Measurements from ENCODE around the gene C19orf25. TPM values are rescaled to one million over a fixed set of nuclear protein-coding genes. Genes with fewer than 3 reads are reported as not detected.
"Not testable (repeated sequence)": the region's sequence is repeated elsewhere in the genome, so short reads cannot be mapped to it uniquely, and the experiment has no call there.

C19orf25 gene
- 10 to 100 TPM; 31.0 to 32.1 (median 32.0) TPM for total RNA-seq

DNA sequence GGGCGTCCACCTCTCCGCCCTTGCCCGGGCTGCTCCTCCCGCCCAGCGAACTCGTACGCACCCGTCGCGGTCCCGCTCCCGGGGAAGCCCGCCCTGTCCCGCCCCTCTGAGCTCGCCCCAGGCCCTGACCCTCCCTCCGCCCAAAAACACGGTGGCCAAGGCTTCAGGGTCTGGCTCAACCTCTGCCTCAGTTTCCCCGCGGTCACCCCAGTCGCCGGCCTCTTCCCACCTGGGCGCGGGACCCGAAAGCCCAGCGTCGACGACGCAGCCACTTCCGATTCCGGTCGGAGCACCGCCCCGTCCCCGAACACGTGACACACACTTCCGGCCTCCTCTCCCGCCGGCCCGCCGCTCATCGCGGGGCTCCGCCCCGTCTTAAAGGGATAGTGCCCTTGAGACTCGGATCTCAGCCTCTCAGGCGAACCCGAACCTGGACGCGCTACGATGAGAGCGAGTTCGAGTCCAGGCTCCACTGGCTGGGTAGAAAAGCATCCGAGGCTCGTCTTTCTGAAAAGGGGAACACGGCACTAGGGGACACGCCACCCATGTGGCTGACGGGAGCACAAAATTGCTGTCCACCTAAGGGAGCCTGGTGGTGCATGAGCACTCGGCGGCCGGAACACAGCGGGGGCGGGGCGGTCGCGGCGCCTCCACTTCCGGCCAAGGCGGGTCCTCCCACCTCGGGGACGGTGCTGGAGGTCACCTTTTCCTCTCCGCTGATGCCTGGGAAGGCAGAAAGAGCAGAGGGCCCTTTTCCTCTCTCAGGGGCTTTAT is at the start of gene C19orf25:
Gene C19orf25 (minus strand): TSS at position 282 of the 774 bp plus-strand sequence. CDS start 312 bp downstream, outside the sequence.
- peak; percentile 89 for DNase-seq
- peaks cover 12% of the 10 kb centered on the region for H3K4me1 Mint-ChIP-seq (ENCODE audit: low read depth)
- no peaks in the 10 kb centered on the region for H3K27me3 Mint-ChIP-seq (ENCODE audit: low read depth)
- H3K4me3 Mint-ChIP-seq, result peak within 1 kb of the TSS; percentile 96
- peak; percentile 97 to 99 for ATAC-seq
- peaks cover 2% of the 10 kb centered on the region for H3K36me3 Mint-ChIP-seq (ENCODE audit: insufficient read depth)
- H3K9me3 Mint-ChIP-seq, result no peaks in the 10 kb centered on the region

DNA sequence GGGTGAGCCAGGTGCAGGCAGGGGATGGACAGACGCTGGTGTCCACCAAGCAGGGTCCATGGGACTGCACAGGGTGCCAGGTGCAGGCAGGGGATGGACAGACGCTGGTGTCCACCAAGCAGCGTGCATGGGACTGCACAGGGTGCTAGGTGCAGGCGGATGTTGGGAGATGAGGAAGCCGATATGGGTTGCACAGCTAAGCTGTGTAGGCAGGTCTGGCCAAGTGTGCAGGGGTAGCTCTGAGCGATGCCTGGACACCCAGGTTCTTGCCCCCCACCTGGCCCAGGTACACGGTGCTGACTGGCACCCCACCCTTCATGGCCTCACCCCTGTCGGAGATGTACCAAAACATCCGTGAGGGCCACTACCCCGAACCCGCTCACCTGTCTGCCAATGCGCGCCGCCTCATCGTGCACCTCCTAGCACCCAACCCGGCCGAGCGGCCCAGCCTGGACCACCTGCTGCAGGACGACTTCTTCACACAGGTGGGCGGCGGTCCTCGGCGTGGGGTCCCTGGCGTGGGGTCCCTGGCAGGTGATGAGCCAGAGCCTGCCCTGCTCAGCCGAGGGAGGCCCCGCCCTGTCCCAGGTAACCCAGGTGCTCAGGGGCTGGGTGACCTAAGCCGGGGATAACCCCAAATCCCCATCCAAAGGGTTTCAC is 48.8 kb upstream of the C19orf25 start:
- Mint-ChIP-seq H3K4me3 (no peak overlapping the region), H3K4me1 (ENCODE audit: low read depth) (peaks cover 7% of the 10 kb centered on the region), H3K27me3 (ENCODE audit: low read depth) (peaks cover 44% of the 10 kb centered on the region), H3K36me3 (ENCODE audit: insufficient read depth) (no peaks in the 10 kb centered on the region), H3K9me3 (no peaks in the 10 kb centered on the region)
- DNase-seq, result no peak
- ATAC-seq, result no peak

DNA sequence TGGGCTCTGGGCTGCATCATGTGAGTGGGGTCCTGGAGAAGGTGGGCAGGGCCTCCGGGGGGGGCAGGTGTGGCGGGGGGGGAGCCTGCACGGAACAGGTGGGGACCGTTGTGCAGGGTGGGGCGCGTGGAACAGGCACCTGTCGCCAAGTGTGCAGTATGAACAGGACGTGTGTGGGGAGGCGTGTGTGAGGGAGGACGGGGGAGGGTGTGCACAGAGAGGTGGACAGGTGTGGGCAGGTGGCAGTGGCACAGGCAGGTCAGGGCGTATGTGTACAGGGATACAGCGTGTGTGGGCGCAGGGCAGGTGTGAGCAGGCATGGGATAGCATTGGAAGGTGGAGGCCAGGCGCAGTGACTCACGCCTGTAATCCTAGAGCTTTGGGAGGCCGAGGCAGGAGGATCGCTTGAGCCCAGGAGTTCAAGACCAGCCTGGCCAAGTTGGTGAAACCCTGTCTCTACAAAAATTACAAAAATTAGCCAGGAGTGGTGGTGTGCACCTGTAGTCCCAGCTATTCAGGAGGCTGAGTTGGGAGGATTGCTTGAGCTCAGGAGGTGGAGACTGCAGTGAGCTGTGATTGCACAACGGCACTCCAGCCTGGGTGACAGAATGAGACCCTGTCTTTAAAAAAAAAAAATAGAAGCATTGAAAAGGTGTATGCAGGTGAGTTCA is 48.1 kb upstream of the C19orf25 start:
- Mint-ChIP-seq H3K4me3 (no peak overlapping the region), H3K4me1 (ENCODE audit: low read depth) (peaks cover 7% of the 10 kb centered on the region), H3K27me3 (ENCODE audit: low read depth) (peaks cover 45% of the 10 kb centered on the region), H3K9me3 (no peaks in the 10 kb centered on the region), H3K36me3 (ENCODE audit: insufficient read depth) (no peaks in the 10 kb centered on the region)
- DNase-seq, result no peak
- ATAC-seq, result no peak

DNA sequence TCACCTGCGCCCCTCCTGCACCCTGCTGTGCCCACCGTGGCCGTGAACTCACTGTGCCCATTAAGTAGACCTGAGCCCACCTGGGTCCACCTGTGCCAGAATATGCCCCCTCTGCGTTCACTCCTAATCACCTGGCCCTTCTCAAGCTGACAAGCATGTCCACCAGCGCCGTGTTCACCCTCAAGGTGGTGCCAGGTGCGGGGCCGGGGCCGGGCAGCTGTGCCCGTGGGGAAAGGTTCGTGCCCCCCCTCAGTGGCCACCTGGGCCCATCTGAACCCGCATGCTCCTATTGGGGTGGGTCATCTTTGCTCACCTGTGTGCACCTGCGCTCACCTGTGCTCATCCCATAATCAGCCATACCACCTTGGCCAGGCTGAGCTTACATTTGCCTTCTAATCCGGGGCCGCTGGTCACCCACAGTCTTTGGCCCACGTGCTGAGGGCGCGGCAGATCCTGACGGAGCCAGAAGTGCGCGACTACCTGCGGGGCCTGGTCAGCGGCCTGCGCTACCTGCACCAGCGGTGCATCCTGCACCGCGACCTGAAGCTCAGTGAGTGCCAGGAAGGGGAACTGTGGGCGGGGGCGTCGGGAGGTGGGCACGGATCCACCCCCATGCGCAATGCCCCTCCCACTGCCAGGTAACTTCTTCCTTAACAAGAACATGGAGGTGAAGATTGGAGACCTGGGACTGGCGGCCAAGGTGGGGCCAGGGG is 47.2 kb upstream of the C19orf25 start:
- no peak overlapping the region for H3K4me3 Mint-ChIP-seq
- H3K27me3 Mint-ChIP-seq (ENCODE audit: low read depth), result peaks cover 41% of the 10 kb centered on the region
- no peaks in the 10 kb centered on the region for H3K36me3 Mint-ChIP-seq (ENCODE audit: insufficient read depth)

DNA sequence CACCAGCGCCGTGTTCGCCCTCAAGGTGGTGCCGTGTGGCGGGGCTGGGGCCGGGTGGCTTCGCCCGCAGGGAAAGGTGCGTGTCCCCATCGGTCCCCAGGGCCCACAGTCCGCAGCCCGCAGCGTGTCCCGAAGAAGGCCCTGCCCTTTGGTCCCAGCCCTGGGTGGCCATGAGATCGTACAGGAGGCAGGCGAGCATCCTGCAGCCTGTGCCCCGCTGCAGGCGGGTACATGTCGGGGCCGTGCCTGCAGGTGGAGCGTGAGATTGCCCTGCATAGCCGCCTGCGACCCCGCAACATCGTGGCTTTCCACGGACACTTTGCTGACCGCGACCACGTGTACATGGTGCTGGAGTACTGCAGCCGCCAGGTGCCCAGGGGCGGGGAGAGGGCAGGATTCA is 46.3 kb upstream of the C19orf25 start:
- no peak for DNase-seq
- no peak for ATAC-seq
- Mint-ChIP-seq H3K36me3 (ENCODE audit: insufficient read depth) (no peaks in the 10 kb centered on the region), H3K4me3 (no peak overlapping the region), H3K4me1 (ENCODE audit: low read depth) (peaks cover 7% of the 10 kb centered on the region), H3K27me3 (ENCODE audit: low read depth) (peaks cover 44% of the 10 kb centered on the region), H3K9me3 (no peaks in the 10 kb centered on the region)

More for the DNA sequence above, 47.2 kb upstream of the C19orf25 start:
- DNase-seq (no peak), ATAC-seq (no peak)
- H3K4me1 Mint-ChIP-seq (ENCODE audit: low read depth), result peaks cover 7% of the 10 kb centered on the region
- no peaks in the 10 kb centered on the region for H3K9me3 Mint-ChIP-seq

DNA sequence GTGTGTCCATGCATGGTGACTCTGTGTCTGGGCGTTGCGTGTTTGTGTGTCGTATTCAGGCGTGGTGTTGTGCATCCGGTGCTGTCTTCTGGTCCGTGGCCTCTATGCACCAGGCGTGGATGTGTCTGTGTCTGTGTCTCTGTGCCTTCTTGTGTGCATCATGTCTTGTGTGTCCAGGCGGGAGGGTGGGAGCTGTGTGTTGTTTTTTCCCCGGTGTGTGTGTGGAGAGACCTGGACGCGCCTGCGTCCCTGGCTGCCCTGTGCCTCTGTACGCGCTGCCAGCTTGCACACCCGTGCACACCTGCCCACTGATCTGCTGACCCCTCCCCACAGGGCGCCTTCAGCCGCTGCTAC is 45.9 kb upstream of the C19orf25 start:
- no peak for DNase-seq
- Mint-ChIP-seq H3K4me3 (no peak overlapping the region), H3K4me1 (ENCODE audit: low read depth) (peaks cover 7% of the 10 kb centered on the region), H3K36me3 (ENCODE audit: insufficient read depth) (no peaks in the 10 kb centered on the region), H3K27me3 (ENCODE audit: low read depth) (peaks cover 41% of the 10 kb centered on the region), H3K9me3 (no peaks in the 10 kb centered on the region)
- no peak for ATAC-seq

DNA sequence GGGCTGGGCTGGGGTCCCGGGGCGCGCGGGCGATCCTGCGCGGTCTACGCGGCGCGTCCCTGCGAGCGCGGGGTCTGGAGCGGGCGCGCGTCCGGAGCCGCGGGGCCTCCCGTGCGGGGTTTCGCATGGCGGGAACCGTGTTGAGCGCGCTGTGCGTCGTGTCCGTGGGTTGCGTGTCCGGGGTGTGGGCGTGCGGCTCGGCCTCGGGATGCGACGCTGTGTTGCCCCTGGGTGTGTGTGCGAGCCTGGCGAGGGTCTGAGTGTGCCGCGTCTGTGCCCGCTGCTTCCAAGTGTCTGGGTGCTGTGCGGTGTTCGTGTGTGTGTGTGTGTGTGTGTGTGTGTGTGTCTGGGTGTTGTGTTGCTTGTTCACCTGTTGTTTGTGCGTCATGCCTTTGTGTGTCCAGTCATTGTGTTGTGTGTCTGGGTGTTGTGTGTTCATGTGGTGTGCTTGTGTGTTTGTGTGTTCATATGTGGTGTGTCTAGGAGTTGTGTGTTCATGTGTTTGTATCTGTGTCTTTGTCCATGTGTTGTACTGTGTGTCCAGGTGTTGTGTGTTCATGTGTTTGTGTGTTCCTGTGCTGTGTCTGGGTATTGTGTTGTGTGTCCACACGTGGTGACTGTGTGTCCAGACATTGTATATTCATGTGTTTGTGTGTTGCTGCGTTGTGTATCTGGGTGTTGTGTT is 45.4 kb upstream of the C19orf25 start:
- H3K9me3 Mint-ChIP-seq, result no peaks in the 10 kb centered on the region
- no peak for ATAC-seq
- no peak for DNase-seq
- peaks cover 38% of the 10 kb centered on the region for H3K27me3 Mint-ChIP-seq (ENCODE audit: low read depth)
- no peaks in the 10 kb centered on the region for H3K36me3 Mint-ChIP-seq (ENCODE audit: insufficient read depth)
- H3K4me3 Mint-ChIP-seq, result no peak overlapping the region
- peaks cover 7% of the 10 kb centered on the region for H3K4me1 Mint-ChIP-seq (ENCODE audit: low read depth)

DNA sequence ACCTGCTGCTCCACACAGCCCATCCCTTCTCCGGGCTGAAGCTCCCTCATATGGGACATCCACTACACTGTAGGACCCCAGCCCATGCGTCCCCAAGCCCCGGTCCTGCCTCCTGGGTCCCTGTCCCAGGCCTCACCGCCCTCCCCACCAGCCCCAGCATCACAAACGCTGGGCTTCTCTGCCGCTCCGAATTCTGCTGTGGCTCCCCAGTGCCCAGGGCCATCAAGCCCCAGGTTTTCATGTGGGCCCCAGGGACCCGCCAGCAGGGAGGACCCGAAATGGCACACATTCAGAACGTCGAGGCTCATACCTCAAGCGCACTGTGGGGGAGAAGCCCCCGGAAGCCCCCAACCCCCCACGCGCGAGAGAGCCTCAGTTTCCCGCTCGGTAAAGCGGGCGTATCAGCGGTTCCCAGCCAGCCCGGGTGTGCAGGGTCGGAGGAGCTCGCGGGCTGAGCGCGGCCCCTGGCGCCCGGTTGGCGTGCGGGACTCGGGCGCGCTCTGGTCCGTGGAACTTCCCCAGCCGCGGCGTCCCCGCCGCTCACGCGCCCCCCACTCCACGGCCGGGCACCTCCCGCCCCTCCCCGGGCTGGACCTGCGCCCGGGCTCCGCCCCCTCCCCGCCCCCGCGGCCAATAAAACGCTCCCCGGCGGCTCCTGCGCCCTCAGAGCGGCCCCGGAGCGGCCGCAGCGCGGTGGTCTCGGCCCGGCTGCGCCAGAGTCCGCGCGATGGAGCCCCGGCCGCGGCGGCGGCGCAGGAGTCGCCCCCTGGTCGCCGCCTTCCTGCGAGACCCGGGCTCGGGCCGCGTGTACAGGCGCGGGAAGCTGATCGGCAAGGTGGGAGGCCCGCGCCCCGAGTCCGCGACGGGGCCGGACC is 44.6 kb upstream of the C19orf25 start, which contains the start of gene PLK5:
Gene PLK5 (plus strand): TSS at position 666 of the 875 bp plus-strand sequence. CDS start 2,920 bp downstream, outside the sequence.
- Mint-ChIP-seq H3K4me3 (no peak within 1 kb of the TSS), H3K9me3 (no peaks in the 10 kb centered on the region), H3K36me3 (ENCODE audit: insufficient read depth) (no peaks in the 10 kb centered on the region), H3K4me1 (ENCODE audit: low read depth) (peaks cover 7% of the 10 kb centered on the region), H3K27me3 (ENCODE audit: low read depth) (peaks cover 38% of the 10 kb centered on the region)
- no peak for DNase-seq
- ATAC-seq, result peak in 1 of 2 donors; percentile 36

DNA sequence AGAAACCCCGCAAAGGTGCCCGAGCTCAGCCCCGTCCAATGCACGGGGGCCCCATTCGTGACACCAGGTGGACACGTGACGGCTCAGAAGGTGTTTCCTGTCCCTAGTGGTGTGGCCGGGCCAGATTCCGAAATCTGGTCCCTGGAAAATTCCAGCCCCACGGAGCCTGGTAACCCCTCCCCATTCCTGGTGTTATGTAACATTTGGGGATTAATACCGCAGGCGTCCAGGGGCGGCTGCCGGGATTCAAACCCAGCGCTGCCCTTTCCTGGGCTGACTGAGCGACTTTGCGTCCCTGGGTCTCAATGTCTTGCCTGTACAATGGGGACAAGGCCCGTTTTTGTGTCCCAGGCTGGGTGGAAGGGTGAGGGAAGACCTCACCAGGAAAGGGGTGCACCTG is 43.8 kb upstream of the C19orf25 start:
- DNase-seq (no peak), ATAC-seq (no peak)
- Mint-ChIP-seq H3K27me3 (ENCODE audit: low read depth) (peaks cover 40% of the 10 kb centered on the region), H3K9me3 (no peaks in the 10 kb centered on the region), H3K4me3 (no peak overlapping the region), H3K4me1 (ENCODE audit: low read depth) (peaks cover 7% of the 10 kb centered on the region), H3K36me3 (ENCODE audit: insufficient read depth) (no peaks in the 10 kb centered on the region)

DNA sequence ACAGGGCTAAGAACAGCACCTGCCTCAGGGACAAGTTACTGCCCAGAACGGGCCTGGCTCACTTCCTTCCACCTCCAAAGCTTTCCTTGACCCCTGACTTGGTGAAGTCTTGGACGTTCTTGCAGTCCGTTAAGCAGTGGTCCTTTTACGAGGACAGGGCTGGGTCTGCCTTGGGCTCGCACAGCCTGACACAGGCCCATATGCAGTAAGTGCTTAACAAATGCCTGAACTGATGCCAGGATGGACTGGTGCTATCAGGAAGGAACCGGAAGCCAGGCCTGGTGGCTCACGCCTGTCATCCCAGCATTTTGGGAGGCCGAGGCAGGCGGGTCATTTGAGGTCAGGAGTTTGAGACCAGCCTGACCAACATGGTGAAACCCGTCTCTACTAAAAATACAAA is 43.0 kb upstream of the C19orf25 start:
- no peak for ATAC-seq

DNA sequence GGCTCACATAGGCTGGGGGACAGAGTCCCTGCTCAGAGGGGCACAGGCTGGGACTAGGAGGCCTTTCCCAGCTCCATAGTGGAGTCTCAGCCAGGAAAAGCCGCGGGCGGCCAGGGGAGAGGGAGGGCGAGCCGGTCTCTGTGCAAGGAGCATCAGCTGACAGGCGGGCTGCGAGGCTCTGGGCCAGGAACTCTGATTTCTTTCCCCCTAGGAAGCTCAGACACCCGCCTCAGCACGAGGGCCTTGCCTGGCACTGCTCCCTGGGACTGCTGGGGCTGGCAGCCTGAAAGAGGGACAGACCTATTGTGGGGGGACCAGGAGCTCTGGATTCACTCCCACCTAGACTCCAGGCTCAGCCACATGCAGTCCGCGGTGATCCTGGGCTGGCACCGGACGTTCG is 42.6 kb upstream of the C19orf25 start:
- peaks cover 35% of the 10 kb centered on the region for H3K27me3 Mint-ChIP-seq (ENCODE audit: low read depth)
- no peaks in the 10 kb centered on the region for H3K9me3 Mint-ChIP-seq
- DNase-seq (no peak), ATAC-seq (no peak)
- H3K36me3 Mint-ChIP-seq (ENCODE audit: insufficient read depth), result no peaks in the 10 kb centered on the region
- H3K4me1 Mint-ChIP-seq (ENCODE audit: low read depth), result peaks cover 7% of the 10 kb centered on the region
- H3K4me3 Mint-ChIP-seq, result no peak overlapping the region

More for the DNA sequence above, 43.0 kb upstream of the C19orf25 start:
- H3K4me3 Mint-ChIP-seq, result no peak overlapping the region
- H3K27me3 Mint-ChIP-seq (ENCODE audit: low read depth), result peaks cover 38% of the 10 kb centered on the region
- DNase-seq, result no peak
- no peaks in the 10 kb centered on the region for H3K9me3 Mint-ChIP-seq
- no peaks in the 10 kb centered on the region for H3K36me3 Mint-ChIP-seq (ENCODE audit: insufficient read depth)
- H3K4me1 Mint-ChIP-seq (ENCODE audit: low read depth), result peaks cover 7% of the 10 kb centered on the region

DNA sequence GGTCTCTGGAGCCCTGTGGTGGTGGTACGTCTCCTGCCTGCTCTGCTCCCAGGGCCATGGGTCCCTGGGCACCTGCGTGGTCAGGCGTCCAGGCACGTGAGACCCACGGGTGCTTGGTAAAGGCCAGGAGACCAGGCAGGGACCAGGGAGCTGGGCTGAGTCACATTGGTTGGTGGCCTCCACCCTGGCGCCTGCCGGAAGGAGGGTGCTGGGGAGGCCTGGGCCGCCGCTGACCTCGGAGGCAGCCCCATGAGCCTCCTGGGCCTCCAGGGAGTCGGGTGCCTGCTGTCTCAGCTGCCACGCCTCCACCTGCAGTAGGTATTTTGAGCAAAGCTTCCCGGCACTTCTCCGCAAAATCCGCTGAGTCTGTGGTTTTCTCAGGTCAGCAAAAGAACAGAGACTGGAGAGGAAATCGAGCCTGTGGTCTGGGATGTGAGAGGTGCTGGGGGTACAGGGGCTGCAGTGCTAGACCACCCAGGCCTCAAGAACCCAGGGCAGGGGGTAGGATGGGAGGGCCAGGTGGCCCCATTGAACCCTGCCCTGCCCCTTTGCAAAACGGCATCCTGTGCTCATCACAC is 41.3 kb upstream of the C19orf25 start:
- ATAC-seq (no peak), DNase-seq (no peak)
- Mint-ChIP-seq H3K4me3 (no peak overlapping the region), H3K36me3 (ENCODE audit: insufficient read depth) (no peaks in the 10 kb centered on the region), H3K9me3 (no peaks in the 10 kb centered on the region), H3K27me3 (ENCODE audit: low read depth) (peaks cover 28% of the 10 kb centered on the region), H3K4me1 (ENCODE audit: low read depth) (peaks cover 7% of the 10 kb centered on the region)

DNA sequence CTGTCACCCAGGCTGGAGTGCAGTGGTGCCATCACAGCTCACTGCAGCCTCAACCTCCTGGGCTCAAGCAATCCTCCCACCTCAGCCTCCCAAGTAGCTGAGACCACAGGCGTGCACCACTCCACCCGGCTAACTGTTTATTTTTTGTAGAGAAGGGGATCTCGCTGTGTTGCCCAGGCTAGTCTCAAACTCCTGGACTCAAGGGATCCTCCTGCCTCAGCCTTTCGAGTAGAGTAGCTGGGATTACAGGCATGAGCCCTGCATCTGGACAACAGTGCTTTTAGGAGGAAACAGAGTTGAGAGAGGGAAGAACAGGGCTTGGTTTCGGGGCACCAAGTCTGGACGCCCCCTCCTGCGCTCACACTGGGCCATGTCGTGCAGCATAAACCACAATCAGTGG is 40.8 kb upstream of the C19orf25 start:
- not testable (repeated sequence) for ATAC-seq; DNase-seq; H3K4me1 Mint-ChIP-seq (ENCODE audit: low read depth); H3K36me3 Mint-ChIP-seq (ENCODE audit: insufficient read depth); H3K4me3 Mint-ChIP-seq; H3K9me3 Mint-ChIP-seq
- peaks cover 24% of the 10 kb centered on the region for H3K27me3 Mint-ChIP-seq (ENCODE audit: low read depth)

All from activated T-cell treated with anti-CD3 and anti-CD28 coated beads, Interleukin-2, amount 50 U/mL, for 4 hours (primary cell).